GM23338 (cell line): ENCODE measurements around the gene NUP214. TPM values are rescaled to one million over a fixed set of nuclear protein-coding genes. Genes with fewer than 3 reads are reported as not detected.
A peak's percentile ranks its signal among the peaks of the same experiment; 100 is the strongest.

Experiments
- ATAC-seq: fragments of 200-7000 bp; cut with Tn5 transposase; 3 replicates; pipeline ENCODE4 v1.9.1; 2020
- DNase-seq: peaks from one replicate; pipeline ENCODE4 v3.0.0-alpha.2; 2015; ENCODE audit warnings: low spot score
- H2AFZ ChIP-seq: fragments of 200-600 bp; sonication (generic); 2 replicates; pipeline ENCODE4 v1.8.0; 2016; ENCODE audit warnings: antibody characterized with exemption, mild to moderate bottlenecking, moderate library complexity
- H3F3A ChIP-seq: fragments of 200-600 bp; sonication (generic); replicated peaks from 2 replicates; pipeline ENCODE4 v1.8.0; 2017; ENCODE audit warnings: antibody characterized with exemption, mixed run types, low read depth
- H3K27ac ChIP-seq: fragments of 200-600 bp; sonication (generic); 2 replicates; pipeline ENCODE4 v1.6.1; 2016; ENCODE audit warnings: low read depth
- H3K27me3 ChIP-seq: fragments of 200-600 bp; sonication (generic); 2 replicates; pipeline ENCODE4 v1.8.0; 2016; ENCODE audit warnings: mild to moderate bottlenecking, mixed run types, moderate library complexity; ENCODE audit not compliant: insufficient read depth
- H3K36me3 ChIP-seq: fragments of 200-600 bp; sonication (generic); 2 replicates; pipeline ENCODE4 v1.8.0; 2016; ENCODE audit warnings: mild to moderate bottlenecking; ENCODE audit not compliant: insufficient read depth
- H3K4me1 ChIP-seq: fragments of 200-600 bp; sonication (generic); 2 replicates; pipeline ENCODE4 v1.8.0; 2016; ENCODE audit warnings: mild to moderate bottlenecking, moderate library complexity; ENCODE audit not compliant: insufficient read depth
- H3K4me2 ChIP-seq: fragments of 200-600 bp; sonication (generic); 2 replicates; pipeline ENCODE4 v1.7.1; 2017; ENCODE audit warnings: mixed run types
- H3K4me3 ChIP-seq: fragments of 200-600 bp; sonication (generic); 2 replicates; pipeline ENCODE4 v1.6.1; 2016; ENCODE audit warnings: mixed run types
- H3K79me2 ChIP-seq: fragments of 200-600 bp; sonication (generic); replicated peaks from 2 replicates; pipeline ENCODE4 v1.8.0; 2017; ENCODE audit warnings: mild to moderate bottlenecking; ENCODE audit not compliant: insufficient read depth
- H3K9me2 ChIP-seq: fragments of 200-600 bp; sonication (generic); 2 replicates; pipeline ENCODE4 v1.8.0; 2017; ENCODE audit not compliant: insufficient read depth
- H4K20me1 ChIP-seq: fragments of 200-600 bp; sonication (generic); replicated peaks from 2 replicates; pipeline ENCODE4 v1.8.0; 2017; ENCODE audit warnings: mild to moderate bottlenecking; ENCODE audit not compliant: insufficient read depth
- H3K27ac Mint-ChIP-seq: 2 replicates; pipeline ENCODE4 v1.8.0; 2020; ENCODE audit warnings: inconsistent platforms, mild to moderate bottlenecking, moderate library complexity, mixed read lengths
- H3K27me3 Mint-ChIP-seq: 3 replicates; pipeline ENCODE4 v1.8.0; 2022; ENCODE audit warnings: low read depth, mild to moderate bottlenecking, moderate library complexity, mixed read lengths, inconsistent platforms; ENCODE audit not compliant: insufficient read depth, poor library complexity
- H3K36me3 Mint-ChIP-seq: 3 replicates; pipeline ENCODE4 v1.8.0; 2021; ENCODE audit warnings: low read depth, mild to moderate bottlenecking, inconsistent platforms, moderate library complexity, mixed read lengths
- H3K4me1 Mint-ChIP-seq: 3 replicates; pipeline ENCODE4 v1.8.0; 2020; ENCODE audit warnings: mild to moderate bottlenecking, inconsistent platforms, mixed read lengths
- H3K4me3 Mint-ChIP-seq: 3 replicates; pipeline ENCODE4 v1.8.0; 2021; ENCODE audit warnings: moderate library complexity, mild to moderate bottlenecking, inconsistent platforms, mixed read lengths
- H3K9me3 Mint-ChIP-seq: 3 replicates; pipeline ENCODE4 v1.8.0; 2020; ENCODE audit warnings: moderate library complexity, mild to moderate bottlenecking, inconsistent platforms, mixed read lengths
- CREB1 ChIP-seq: fragments of 250-450 bp; sonication (Bioruptor Pico); IDR thresholded peaks from 2 replicates; pipeline ENCODE4 v1.5.0; 2020; ENCODE audit warnings: low read depth, mild to moderate bottlenecking, moderate library complexity
- CTCF ChIP-seq, 2 experiments: fragments of 200-600 bp in 1 of 2; sonication (generic) in 1 of 2; conservative IDR thresholded peaks; 2 replicates each; pipeline versions ENCODE4 v1.5.1 to v1.6.1; 2016 to 2017; ENCODE audit warnings: antibody characterized with exemption in 2 of 2, low read depth in 2 of 2, mild to moderate bottlenecking in 2 of 2, moderate library complexity in 1 of 2
- ETS1 ChIP-seq: IDR thresholded peaks from 2 replicates; pipeline ENCODE4 v1.6.1; 2016; ENCODE audit warnings: antibody characterized with exemption
- EZH2 ChIP-seq: fragments of 200-600 bp; sonication (generic); IDR thresholded peaks from one replicate; pipeline ENCODE4 v1.8.0; 2017; ENCODE audit warnings: antibody characterized with exemption, mild to moderate bottlenecking, low read depth; ENCODE audit not compliant: unreplicated experiment
- EZH2phosphoT487 ChIP-seq: fragments of 200-600 bp; sonication (generic); IDR thresholded peaks from one replicate; pipeline ENCODE4 v1.8.1; 2018; ENCODE audit warnings: antibody characterized with exemption; ENCODE audit not compliant: unreplicated experiment
- JUNB ChIP-seq: IDR thresholded peaks from one replicate; pipeline ENCODE4 v1.6.1; 2016; ENCODE audit warnings: antibody characterized with exemption; ENCODE audit not compliant: unreplicated experiment
- POLR2AphosphoS5 ChIP-seq: IDR thresholded peaks from 2 replicates; pipeline ENCODE4 v1.6.1; 2016; ENCODE audit warnings: antibody characterized with exemption, low read depth
- REST ChIP-seq: IDR thresholded peaks from one replicate; pipeline ENCODE4 v1.6.1; 2018; ENCODE audit warnings: antibody characterized with exemption; ENCODE audit not compliant: unreplicated experiment
- STAT1 ChIP-seq: IDR thresholded peaks from one replicate; pipeline ENCODE4 v1.6.1; 2016; ENCODE audit warnings: antibody characterized with exemption; ENCODE audit not compliant: unreplicated experiment
- ZNF114 ChIP-seq: fragments of 250-450 bp; sonication (Bioruptor Pico); IDR thresholded peaks from 2 replicates; pipeline ENCODE4 v1.5.0; 2020; ENCODE audit warnings: mild to moderate bottlenecking, moderate library complexity
- ZNF331 ChIP-seq: fragments of 250-450 bp; sonication (Bioruptor Pico); IDR thresholded peaks from 2 replicates; pipeline ENCODE4 v1.5.0; 2020; ENCODE audit warnings: low read depth, mild to moderate bottlenecking, moderate library complexity
- polyA plus RNA-seq: library from polyadenylated mRNA; unstranded; fragments of >200 nt; fragmentation: Nextera tagmentation; extraction: Ambion mirVana; gene quantifications from 2 replicates; pipeline ENCODE4 v1.2.1, GENCODE V29; 2016
- total RNA-seq: library from RNA; depleted of rRNA; stranded (reverse); fragments of >200 nt; shearing (Covaris generic); gene quantifications from 2 replicates; pipeline ENCODE4 v1.2.3, GENCODE V29; 2014

NUP214 gene
- total and polyA plus RNA-seq, 2 experiments from 2014 or later: 36.0 to 57.0 TPM

- TF ChIP-seq ZNF331 (CRISPR knock-in tag) (no peak), POLR2AphosphoS5 (no peak; the same call in 1 of the 2 replicates), JUNB (no peak), EZH2phosphoT487 (no peak), STAT1 (no peak), ETS1 (no peak), CREB1 (CRISPR knock-in tag) (no peak), CTCF (conservative IDR thresholded peaks at IDR 0.05; ENCODE audit: low read depth in 2 of 2) (no peak), REST (no peak), ZNF114 (no peak), EZH2 (no peak)
Measured at GRCh38 chr9:131097126-131097947, 28.0 kb upstream of the NUP214 start (continued).

- peaks cover 12% of the 10 kb centered on the region; the same call in 1 of the 2 replicates for H3F3A ChIP-seq
- H2AFZ ChIP-seq: no peak overlapping the region
- TF ChIP-seq ZNF331 (CRISPR knock-in tag) (no peak), ETS1 (no peak)
- H3K4me3 ChIP-seq: peak overlapping the region; percentile 85
- peak overlapping the region; percentile 81 for H3K4me2 ChIP-seq
- Mint-ChIP-seq H3K27me3 (peaks cover 13% of the 10 kb centered on the region), H3K4me3 (peak overlapping the region; percentile 75), H3K4me1 (peaks cover 53% of the 10 kb centered on the region), H3K27ac (peak overlapping the region; percentile 65; the same call in 1 of the 2 replicates), H3K9me3 (no peaks in the 10 kb centered on the region), H3K36me3 (peaks cover 34% of the 10 kb centered on the region)
- no peaks in the 10 kb centered on the region for H3K27me3 ChIP-seq
- DNase-seq (no peak), ATAC-seq (no peak)
- no peaks in the 10 kb centered on the region for H3K36me3 ChIP-seq
- no peak overlapping the region for H3K27ac ChIP-seq
- H3K79me2 ChIP-seq: peaks cover 20% of the 10 kb centered on the region
- H4K20me1 ChIP-seq: no peaks in the 10 kb centered on the region; the same call in 1 of the 2 replicates
- H3K9me2 ChIP-seq: no peaks in the 10 kb centered on the region
- peaks cover 46% of the 10 kb centered on the region for H3K4me1 ChIP-seq
Measured at GRCh38 chr9:131097948-131098278, 27.5 kb upstream of the NUP214 start.
